ENCODE measurements around the gene ELF5.

Gene ELF5

DNA sequence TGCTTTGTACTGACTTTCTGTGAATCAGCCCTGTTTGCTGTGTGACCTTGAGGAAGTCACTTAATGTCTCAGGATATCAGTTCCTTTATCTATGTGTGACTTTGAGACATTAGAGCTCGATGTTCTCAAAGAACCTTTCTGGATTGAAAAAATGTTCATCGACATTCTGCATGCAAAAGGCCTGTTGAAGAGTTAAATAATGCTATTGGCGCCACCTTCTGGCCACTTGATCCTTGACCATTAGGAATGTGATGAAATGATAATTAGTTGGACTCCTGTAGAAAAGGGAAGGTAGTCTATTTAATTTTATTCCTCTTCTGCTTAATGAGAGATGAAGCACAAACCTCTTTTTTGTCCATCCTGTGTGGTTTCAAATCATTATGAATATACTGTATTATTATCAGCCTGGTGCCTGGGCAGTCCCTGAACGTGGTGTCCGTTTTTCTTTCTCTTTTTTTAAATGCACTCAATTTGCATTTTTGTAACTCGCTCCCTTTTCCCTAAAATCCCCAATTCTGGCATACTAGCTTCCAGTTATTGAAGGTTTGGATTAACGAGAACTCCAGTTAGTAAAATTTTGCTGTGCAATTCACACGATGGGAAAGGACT lies 20.7 kb downstream of the ELF5 start:
- peak; percentile 36 for DNase-seq (ENCODE audit: low read depth)

DNA sequence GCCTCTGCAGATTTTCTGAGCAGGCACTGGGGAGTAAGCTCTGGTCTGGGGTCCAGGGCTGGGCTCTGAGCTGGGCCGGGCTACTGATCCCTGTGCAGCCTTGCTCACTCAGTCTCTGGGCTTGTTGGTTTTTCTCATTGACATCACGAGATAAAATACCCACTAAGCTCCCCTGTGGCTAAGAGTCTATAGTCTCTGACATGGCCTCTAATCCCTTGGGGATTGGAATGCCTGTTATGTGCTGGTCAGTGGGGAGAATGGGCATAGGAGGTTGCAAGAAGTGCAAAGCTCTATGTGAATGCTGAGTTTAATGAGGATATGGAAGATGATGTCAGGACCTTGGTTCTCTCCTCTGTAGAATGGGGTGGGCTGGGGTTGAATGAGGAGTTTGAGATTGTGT lies 23.3 kb downstream of the ELF5 start:
- DNase-seq (ENCODE audit: low read depth): no peak

DNA sequence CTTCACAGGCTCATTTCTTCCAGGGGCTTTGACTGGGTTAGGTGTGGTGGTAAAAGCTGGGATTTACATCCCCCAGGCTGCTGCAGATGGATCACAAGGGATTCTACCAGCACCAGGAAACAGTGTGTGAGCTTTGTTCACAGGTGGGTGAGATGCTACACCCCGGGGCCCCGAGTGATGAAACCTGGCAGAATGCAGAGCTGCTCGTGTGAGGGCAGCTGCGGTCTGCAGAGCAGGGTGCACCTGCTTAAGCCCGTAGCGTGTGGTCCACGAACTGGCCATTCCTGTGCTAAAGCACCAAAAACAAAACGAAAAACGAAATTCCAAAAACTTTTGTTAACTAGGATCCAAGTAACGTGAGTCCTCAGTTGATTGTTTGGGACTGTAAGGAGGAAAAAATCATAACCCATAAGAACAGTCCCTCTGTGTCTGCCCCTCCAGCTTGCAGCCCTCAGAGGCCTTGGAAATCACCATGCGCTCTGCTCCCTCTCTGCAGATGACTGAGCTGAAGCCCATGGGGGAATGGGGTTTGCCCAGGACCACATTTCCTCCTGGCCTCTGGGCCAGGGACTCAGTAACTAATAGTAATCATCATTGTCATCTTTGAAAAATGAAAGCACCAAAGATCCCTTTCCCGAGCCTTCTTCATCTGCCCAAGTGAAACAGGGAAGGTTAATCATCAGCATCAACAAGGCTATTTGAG lies 24.6 kb downstream of the ELF5 start:
- DNase-seq (ENCODE audit: low read depth): no peak

DNA sequence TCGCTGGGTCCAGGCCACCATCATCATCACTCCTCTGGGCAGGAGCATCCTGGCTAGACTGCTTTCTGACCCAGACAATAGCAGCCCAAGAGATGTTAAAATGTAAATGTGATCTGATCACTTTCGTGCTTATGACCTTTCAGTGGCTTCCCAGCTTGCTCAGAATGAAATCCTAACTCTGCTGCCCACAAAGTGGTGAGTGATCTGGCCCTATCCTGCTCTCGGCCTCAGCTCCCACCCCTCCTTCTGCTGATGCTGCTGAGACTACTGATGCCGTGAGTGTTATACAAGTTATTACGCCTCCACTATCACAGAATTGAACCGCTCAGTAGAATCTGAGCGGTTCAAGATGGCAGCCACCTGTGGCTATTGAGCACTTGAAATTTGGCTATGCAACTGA lies 26.2 kb downstream of the ELF5 start:
- no peak for DNase-seq (ENCODE audit: low read depth)

DNA sequence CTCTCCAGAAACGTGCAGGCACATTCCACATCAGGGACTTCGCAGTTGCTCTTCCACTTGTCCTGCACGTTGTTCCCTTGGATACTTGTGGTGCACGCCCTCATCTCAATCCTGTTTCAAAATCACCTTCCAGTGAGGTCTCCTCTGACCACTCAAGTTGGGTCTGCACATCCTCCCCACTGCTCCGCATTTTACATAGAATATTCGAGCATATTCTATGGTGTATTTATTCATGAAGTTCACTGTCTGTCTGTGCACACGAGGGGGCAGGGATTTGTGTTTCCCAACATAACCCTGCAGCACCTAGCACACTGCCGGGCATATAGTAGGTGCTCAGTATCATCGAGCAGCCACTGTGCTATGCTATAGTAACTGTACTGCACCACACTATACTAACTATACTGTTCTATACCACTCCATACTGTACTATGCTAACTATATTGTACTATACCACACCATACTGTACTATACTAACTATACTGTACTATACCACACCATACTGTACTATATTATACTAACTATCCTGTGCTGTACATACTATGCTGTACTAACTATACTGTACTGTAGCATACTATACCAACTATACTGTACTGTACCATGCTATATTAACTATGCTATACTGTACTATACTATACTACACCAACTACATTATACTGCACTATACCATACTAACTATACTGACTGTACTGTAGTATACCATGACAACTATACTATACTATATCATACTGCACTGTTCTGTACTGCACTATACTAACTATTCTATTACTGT lies 30.3 kb downstream of the ELF5 start:
- DNase-seq (ENCODE audit: low read depth): no peak

DNA sequence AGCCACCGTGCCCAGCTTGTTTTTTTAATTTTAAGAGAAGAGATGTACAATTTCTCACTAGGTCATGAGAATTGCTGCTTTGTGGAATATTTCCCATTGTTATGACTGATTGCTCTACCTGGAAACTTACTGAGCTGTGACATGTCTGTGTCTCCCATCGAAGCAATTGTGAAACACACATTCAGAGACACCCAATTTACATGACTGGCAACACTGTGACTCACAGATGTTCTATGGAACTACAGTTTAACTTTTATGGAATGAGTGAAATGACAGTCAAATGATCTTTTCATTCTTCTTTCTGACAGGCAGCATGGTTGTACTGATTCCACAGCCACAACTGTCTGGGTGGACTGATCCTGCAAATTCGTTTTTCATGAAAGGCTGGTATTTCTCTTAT lies 32.3 kb downstream of the ELF5 start:
- no peak for DNase-seq (ENCODE audit: low read depth)

DNA sequence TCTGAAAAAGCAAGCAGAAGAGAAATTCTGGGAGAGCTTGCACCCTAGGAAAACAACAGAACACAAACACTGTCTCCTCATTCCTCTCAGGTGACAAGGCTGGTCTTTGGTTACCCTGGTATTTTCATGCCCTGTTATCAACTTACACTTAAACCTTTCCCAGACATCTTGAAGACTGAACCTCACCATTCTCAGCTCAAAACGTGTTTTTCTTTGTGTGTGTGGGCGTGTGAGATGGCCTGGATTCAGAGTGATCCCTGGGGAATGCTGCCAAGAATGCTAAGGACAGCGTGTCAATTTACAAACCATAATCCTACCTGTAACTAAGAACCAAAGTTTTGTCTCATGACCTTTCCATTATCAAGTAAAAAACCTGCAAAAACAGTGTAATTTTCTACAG lies 33.3 kb downstream of the ELF5 start:
- DNase-seq (ENCODE audit: low read depth): no peak

DNA sequence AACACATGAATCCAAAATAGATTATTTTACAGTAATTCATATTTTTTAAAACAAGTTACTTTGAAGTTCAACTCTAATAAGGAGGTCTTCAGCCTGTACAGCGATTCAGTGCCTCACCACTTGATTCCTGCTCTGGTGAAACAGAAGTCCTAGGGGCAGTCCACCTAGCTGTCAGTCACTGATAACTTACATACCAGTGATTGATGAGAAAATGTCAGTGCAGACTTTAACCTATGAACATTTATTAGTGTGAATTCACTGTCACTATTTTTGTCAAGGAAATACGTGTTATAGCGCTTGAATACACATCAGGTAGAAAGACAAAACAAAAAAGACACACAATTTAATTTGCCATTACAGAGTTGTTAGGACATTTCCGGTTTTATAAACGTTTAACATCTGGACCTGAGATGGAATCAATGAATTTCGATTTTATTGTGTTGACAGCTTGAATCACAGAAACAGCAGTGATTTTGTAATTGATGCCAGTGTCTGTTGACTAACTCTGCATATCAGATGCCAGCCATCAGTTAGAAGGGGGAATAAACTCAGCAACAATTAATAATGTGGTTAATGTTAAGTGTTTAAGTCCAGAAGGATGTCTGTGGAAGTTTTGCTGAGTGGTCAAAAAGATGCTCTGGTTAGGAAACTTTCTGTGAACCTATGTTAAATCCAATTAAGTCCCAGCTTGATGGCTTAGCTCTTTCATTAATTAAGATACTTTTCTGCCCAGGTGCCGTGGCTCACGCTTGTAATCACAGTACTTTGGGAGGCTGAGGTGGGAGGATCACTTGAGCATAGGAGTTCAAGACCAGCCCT lies 34.5 kb downstream of the ELF5 start:
- DNase-seq (ENCODE audit: low read depth): no peak

DNA sequence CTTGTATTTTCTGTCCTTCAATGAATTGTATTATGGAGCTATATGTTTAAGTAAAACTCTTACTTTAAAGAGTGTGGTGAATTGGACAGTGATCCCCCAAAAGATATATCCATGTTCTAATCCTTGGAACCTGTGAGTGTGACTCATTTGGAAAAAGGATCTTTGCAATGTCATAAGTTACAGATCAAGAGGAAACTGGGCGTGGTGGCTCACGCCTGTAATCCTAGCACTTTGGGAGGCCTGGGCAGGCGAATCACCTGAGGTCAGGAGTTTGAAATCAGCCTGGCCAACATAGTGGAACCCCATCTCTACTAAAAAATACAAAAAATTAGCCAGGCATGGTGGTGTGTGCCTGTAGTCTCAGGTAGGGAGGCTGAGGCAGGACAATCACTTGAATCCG lies 36.7 kb downstream of the ELF5 start:
- no peak for DNase-seq (ENCODE audit: low read depth)

DNA sequence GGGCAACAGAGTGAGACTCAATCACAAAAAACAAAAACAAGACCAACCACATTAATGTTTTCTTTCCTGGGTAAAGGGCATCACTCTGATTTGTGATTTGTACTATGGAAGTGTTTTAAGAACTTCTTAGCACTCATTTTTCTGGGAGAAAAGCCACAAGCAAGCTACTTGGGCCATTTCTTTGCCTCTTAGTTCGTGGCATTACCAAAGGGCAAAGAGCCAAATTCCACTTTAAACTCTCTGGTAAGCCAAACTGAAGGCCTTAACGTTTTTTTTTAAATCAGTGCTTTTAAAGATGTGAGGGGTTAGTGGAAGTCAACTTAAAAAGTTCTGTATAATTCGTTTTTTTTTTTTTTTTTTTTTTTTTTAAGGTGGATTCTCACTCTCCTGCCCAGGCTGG lies 37.9 kb downstream of the ELF5 start:
- no peak for DNase-seq (ENCODE audit: low read depth)

DNA sequence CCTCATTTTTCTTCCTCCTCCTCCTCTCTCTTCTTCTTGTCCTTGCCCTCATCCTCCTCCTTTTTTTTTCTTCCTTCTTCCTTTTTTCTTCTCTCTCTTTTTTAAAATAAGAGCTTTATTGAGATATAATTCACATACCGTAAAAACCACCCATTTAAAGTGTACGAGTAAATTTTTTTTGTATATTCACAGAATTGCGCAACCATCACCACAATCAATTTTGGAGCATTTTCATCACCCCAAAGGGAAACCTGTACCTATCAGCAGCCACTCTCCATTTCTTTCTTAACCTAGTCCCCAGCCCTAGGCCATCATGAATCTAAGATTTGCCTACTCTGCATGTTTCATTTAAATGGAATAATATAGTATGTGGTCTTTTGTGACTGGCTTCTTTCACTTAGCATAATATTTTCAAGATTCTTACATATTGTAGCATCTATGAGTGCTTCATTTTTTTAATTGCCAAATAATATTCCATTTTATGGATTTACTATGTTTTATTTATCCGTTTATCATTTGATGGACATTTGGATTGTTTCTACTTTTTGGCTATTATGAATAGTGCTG lies 39.9 kb downstream of the ELF5 start:
- no peak for DNase-seq (ENCODE audit: low read depth)

DNA sequence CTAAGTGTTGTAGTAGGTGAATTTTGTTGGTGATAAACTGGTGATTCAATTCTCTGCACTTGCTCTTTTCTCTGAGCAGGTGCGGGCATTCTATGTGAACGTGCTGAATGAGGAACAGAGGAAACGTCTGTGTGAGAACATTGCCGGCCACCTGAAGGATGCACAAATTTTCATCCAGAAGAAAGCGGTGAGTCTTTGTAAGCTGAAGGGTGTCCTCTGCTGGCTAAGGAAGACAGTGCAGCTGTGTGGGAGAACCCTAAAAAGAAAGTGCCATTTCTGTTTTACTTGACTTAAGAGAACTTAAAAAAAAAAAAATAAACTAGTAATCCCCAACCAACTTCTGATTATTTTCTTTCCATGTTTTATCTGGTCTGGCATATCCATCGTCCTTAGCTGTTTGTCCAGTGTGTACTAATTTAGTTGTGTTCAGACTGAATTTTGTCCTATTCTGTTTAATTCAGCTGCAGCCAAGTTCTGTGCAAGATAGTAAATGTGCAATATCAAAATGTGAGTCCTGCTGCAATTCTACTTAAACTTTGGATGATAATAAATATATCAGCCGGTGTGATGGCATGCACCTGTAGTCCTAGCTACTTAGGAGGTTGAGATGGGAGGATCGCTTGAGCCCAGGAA lies 45.3 kb downstream of the ELF5 start:
- DNase-seq (ENCODE audit: low read depth): no peak

DNA sequence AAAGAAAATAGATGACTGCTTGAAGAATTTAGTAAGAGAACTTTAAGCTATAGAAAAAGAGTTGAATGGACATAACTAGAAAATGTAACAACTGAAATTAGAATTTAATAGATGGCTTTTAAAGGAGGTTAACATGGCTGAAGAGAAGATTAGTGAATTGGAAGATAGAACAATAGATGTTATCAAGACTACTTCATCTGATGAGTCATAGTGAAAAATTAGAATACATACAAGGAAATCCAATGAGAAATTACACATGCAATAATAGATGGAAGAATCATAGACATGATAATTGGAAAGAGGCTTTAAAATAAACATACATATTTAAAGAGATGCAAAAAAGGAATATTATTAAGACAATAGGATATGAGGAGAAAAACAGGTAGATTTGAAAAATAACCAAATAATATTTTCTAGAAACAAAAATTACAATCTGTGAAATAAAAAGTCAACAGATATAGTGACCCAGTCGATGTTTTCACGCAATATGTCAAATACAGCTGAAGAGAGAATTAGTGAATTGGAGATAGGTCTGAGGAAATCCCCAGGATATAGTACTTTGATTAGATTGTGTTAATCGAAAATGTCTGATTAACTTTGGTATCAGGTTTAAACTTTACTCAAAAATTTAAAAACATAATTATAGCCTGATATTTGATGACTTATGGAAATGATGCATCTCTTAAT lies 46.6 kb downstream of the ELF5 start:
- DNase-seq (ENCODE audit: low read depth): no peak

DNA sequence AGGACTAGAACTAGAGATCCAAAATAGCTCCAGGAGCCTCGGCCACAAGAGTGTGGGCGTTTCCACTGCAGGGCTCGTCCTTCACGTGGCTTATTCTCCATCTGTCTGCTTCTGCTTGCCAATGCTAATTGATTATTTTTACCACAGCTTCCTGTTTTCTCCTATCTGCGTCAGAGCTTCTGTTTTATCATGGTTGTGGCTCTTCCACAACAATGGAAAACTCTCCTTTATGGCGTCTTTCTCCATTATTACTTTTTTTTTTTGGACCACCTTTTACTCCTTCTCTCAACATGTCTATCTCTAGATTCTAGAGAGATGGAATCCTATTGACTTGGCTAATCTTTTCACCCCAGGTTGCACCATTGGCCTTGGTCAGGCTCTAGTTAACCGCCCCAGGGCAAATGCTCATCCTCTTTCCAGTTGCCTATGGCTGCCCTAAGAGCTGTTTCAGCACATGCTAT lies 49.0 kb downstream of the ELF5 start:
- no peak for DNase-seq (ENCODE audit: low read depth)

DNA sequence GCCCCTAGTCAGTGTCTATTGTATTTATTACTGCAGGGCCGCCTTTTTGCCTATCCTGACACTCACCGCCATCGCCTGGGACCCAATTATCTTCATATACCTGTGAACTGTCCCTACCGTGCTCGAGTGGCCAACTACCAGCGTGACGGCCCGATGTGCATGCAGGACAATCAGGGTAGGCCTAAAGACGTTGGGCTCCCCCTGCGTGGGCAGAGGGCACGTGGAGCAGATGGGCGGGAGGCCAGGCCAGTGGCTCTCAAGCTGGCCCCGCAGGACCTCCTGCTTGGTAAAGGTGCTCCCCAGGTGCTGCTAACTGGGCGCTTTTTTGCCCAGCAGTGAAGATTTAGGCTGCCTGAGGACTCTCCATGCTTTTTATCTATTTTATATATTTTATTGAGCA lies 52.4 kb downstream of the ELF5 start:
- DNase-seq (ENCODE audit: low read depth): no peak

DNA sequence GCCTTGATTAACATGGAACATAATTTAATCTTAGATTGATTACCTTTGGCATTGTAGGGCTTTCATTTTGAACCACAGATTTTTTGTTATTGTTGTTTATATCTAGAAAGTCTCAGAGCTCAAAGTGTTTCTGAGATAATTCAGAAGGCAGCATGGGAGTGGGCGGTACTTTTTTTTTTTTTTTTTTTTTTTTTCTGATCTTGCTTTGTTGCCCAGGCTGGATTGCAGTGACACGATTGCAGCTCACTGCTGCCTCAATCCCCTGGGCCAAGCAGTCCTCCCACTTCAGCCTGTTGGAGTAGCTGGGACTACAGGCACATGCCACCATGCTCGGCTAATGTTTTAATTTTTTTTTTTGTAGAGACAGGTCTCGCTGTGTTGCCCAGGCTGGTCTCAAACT lies 53.3 kb downstream of the ELF5 start:
- DNase-seq (ENCODE audit: low read depth): no peak

DNA sequence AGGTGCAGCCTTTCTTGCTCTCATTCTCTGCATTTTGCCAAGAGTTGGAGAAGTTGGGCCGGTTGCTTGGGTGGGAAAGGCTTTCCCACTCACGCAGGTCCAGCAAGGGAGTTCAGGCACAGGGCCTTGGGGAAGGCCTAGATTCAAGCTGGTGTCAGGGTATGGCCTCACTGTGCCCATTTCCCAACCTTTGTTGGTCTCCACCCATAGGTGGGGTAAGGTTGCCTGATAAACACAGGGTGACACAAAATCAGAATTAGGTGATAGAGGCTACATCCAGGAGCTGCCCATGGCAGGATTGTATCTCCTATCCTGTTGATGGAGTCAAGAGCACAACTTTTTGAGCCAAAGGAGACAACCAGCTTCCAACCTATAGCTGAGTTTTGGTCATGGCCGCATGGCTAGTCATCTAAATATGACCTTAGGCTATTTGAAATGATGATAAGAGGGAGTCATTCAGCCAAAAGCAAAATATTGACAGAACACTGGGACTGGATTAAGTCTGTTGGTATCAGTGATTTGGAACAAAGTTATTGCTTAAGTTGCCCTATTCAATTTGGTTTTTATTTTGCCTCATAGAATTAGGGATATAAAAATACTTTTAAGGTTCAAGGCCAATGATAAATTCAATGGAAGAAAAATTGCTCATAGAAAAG lies 54.0 kb downstream of the ELF5 start:
- DNase-seq (ENCODE audit: low read depth): no peak

DNA sequence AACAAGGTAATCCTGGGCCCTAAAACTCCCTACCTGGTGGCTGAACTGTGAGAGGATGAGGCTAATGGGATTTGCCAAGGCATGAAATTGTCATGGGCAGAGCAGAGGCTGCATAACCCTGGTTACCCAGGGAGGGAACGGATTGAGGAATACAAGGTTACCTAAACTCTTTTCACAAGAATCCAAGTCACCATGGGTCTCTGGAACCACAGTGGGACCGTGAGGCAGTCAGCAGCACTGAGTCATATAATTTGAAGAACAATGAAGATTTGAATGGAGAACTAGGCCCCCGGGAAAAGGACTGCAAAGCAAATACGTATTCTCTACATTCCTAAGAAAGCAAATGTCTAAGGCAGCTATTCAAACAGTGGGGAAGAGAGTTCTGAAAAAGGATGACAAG lies 55.1 kb downstream of the ELF5 start:
- no peak for DNase-seq (ENCODE audit: low read depth)

DNA sequence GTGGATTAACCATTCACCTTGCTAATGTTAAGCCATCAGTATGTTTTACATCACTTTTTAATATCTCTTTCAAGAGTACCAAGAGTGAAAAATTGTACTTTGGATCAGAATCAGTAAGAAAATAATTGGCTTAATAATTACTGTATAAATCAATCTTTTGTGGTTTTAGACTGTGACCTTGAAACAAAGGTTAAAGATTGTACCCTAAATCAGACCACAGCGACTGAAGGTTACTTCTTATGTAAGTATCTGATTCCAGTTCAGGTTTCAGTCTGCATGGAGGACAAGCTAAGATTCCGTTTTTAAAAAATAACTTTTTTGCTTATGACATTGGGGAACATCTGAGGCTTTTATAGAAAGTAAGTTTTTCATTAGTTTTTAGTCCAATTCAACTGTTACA lies 56.0 kb downstream of the ELF5 start:
- DNase-seq (ENCODE audit: low read depth): no peak

DNA sequence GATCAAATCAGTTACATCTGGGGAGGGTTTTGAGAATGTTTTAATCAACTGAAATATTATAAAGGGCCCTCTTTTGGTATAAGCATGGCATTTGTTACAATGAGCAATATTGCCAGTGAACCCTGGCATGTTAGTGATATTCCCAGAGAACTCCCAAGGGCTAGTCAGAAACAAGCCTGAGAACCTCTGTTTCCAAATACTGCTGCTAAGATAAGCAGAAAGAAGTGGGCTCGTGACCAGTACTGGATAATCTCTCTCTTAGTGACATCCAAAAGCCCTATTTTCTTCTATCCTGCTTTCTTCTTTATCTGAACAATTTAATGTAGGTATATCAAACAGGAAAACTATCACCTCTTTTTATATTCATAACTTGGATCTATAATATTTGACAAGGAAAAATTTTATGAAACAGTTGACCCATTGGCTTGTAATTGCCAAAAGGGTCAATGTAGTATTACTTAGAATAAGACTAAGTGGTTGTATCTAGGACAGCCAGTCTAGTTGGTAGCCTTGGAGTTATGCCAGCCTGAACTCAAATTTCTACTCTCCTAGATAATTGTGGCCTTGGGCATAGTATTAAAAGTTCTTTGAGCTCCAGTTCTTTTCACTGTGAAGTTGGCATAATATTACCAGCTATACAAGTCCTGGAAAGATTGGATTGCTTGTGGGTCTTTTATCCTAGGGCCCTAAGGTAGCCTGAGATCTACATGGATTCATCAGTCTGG lies 59.1 kb downstream of the ELF5 start:
- no peak for DNase-seq (ENCODE audit: low read depth)

Measured in stromal cell of bone marrow (primary cell).